BLaER1 (cell line): Measurements from ENCODE around the gene TMCC2.

ENCODE experiments used
- H3K27ac ChIP-seq: shearing (Covaris generic); formaldehyde crosslinking; 2 replicates; pipeline ENCODE4 v1.8.1; 2022
- H3K27me3 ChIP-seq: shearing (Covaris generic); formaldehyde crosslinking; 2 replicates; pipeline ENCODE4 v1.8.1; 2022
- H3K36me3 ChIP-seq: shearing (Covaris generic); formaldehyde crosslinking; 2 replicates; pipeline ENCODE4 v1.8.1; 2022
- H3K4me1 ChIP-seq: shearing (Covaris generic); formaldehyde crosslinking; 2 replicates; pipeline ENCODE4 v1.8.1; 2022
- H3K4me2 ChIP-seq: shearing (Covaris generic); formaldehyde crosslinking; 2 replicates; pipeline ENCODE4 v1.8.1; 2022
- H3K4me3 ChIP-seq: shearing (Covaris generic); formaldehyde crosslinking; 2 replicates; pipeline ENCODE4 v1.8.1; 2022
- H3K9ac ChIP-seq: shearing (Covaris generic); formaldehyde crosslinking; 2 replicates; pipeline ENCODE4 v1.8.1; 2022
- H3K9me3 ChIP-seq: shearing (Covaris generic); formaldehyde crosslinking; 2 replicates; pipeline ENCODE4 v1.8.1; 2022
- H4K20me1 ChIP-seq: shearing (Covaris generic); formaldehyde crosslinking; 2 replicates; pipeline ENCODE4 v1.8.1; 2022
- Cebpa-rat ChIP-seq: shearing (Covaris generic); IDR thresholded peaks from 2 replicates; pipeline ENCODE4 v1.8.1; 2022

TMCC2 gene

GRCh38 chr1:205189131-205189530 is 38.6 kb upstream of the TMCC2 start:
- Histone ChIP-seq H3K27me3 (no peaks in the 10 kb centered on the region), H3K36me3 (no peaks in the 10 kb centered on the region; the same call in none of the 2 replicates), H3K4me3 (no peak overlapping the region), H3K4me1 (peaks cover 20% of the 10 kb centered on the region), H3K9me3 (no peaks in the 10 kb centered on the region), H3K27ac (no peak overlapping the region), H4K20me1 (peaks cover 100% of the 10 kb centered on the region), H3K4me2 (no peak overlapping the region), H3K9ac (no peak overlapping the region)
- TF ChIP-seq Cebpa-rat: no peak

GRCh38 chr1:205190845-205191577 is 36.7 kb upstream of the TMCC2 start:
- no peaks in the 10 kb centered on the region; the same call in none of the 2 replicates for H3K36me3 ChIP-seq
- H3K27me3 ChIP-seq: no peaks in the 10 kb centered on the region
- 0 out of 2 replicates have a peak, but pooled peaks cover 13% of the 10 kb centered on the region for H3K4me1 ChIP-seq
- no peak overlapping the region for H3K4me3 ChIP-seq
- peaks cover 99% of the 10 kb centered on the region for H4K20me1 ChIP-seq
- no peak overlapping the region for H3K4me2 ChIP-seq
- no peaks in the 10 kb centered on the region for H3K9me3 ChIP-seq
- no peak for TF ChIP-seq Cebpa-rat
- no peak overlapping the region for H3K27ac ChIP-seq
- no peak overlapping the region for H3K9ac ChIP-seq

- Histone ChIP-seq H3K36me3 (no peaks in the 10 kb centered on the region; the same call in none of the 2 replicates), H3K9me3 (no peaks in the 10 kb centered on the region), H3K27ac (no peak overlapping the region), H3K4me2 (no peak overlapping the region), H3K4me3 (no peak overlapping the region), H3K27me3 (no peaks in the 10 kb centered on the region), H3K4me1 (0 out of 2 replicates have a peak, but pooled peaks cover 7% of the 10 kb centered on the region), H4K20me1 (peaks cover 99% of the 10 kb centered on the region), H3K9ac (no peak overlapping the region)
- TF ChIP-seq Cebpa-rat: no peak
Observed at GRCh38 chr1:205191622-205192021, 36.1 kb upstream of the TMCC2 start.

GRCh38 chr1:205192287-205192686 is 35.5 kb upstream of the TMCC2 start:
- Histone ChIP-seq H3K4me1 (0 out of 2 replicates have a peak, but pooled peaks cover 5% of the 10 kb centered on the region), H3K36me3 (no peaks in the 10 kb centered on the region; the same call in none of the 2 replicates), H3K4me2 (no peak overlapping the region), H3K9ac (no peak overlapping the region), H3K27me3 (no peaks in the 10 kb centered on the region), H4K20me1 (peaks cover 99% of the 10 kb centered on the region), H3K27ac (no peak overlapping the region), H3K9me3 (no peaks in the 10 kb centered on the region), H3K4me3 (no peak overlapping the region)
- no peak for TF ChIP-seq Cebpa-rat

GRCh38 chr1:205199090-205199930 is 28.4 kb upstream of the TMCC2 start:
- no peak overlapping the region for H3K4me3 ChIP-seq
- no peak overlapping the region for H3K4me2 ChIP-seq
- H3K36me3 ChIP-seq: no peaks in the 10 kb centered on the region
- no peak overlapping the region for H3K27ac ChIP-seq
- TF ChIP-seq Cebpa-rat: no peak
- H3K4me1 ChIP-seq: no peaks in the 10 kb centered on the region
- H3K9ac ChIP-seq: no peak overlapping the region
- no peaks in the 10 kb centered on the region for H3K9me3 ChIP-seq
- no peaks in the 10 kb centered on the region for H3K27me3 ChIP-seq
- peaks cover 96% of the 10 kb centered on the region for H4K20me1 ChIP-seq

GRCh38 chr1:205199931-205200299 is 27.8 kb upstream of the TMCC2 start:
- Histone ChIP-seq H3K9ac (no peak overlapping the region), H3K9me3 (no peaks in the 10 kb centered on the region), H3K27me3 (no peaks in the 10 kb centered on the region), H3K4me3 (no peak overlapping the region), H3K4me2 (no peak overlapping the region), H3K4me1 (no peaks in the 10 kb centered on the region), H3K27ac (no peak overlapping the region), H3K36me3 (no peaks in the 10 kb centered on the region), H4K20me1 (peaks cover 96% of the 10 kb centered on the region)
- TF ChIP-seq Cebpa-rat: no peak

- no peak for TF ChIP-seq Cebpa-rat
- H3K27ac ChIP-seq: no peak overlapping the region
- H3K9ac ChIP-seq: no peak overlapping the region
- H3K36me3 ChIP-seq: no peaks in the 10 kb centered on the region
- no peak overlapping the region for H3K4me2 ChIP-seq
- no peak overlapping the region for H3K4me3 ChIP-seq
- H3K4me1 ChIP-seq: 0 out of 2 replicates have a peak, but pooled peaks cover under 1% of the 10 kb centered on the region
- no peaks in the 10 kb centered on the region for H3K27me3 ChIP-seq
- H4K20me1 ChIP-seq: peaks cover 97% of the 10 kb centered on the region
- no peaks in the 10 kb centered on the region for H3K9me3 ChIP-seq
Observed at GRCh38 chr1:205204552-205204951, 23.2 kb upstream of the TMCC2 start.

- no peak for TF ChIP-seq Cebpa-rat
Observed at GRCh38 chr1:205205055-205205454, 22.7 kb upstream of the TMCC2 start.

GRCh38 chr1:205208811-205209210 is 18.9 kb upstream of the TMCC2 start:
- Histone ChIP-seq H3K4me2 (no peak overlapping the region), H3K9ac (no peak overlapping the region), H3K36me3 (no peaks in the 10 kb centered on the region)

More at GRCh38 chr1:205205055-205205454, 22.7 kb upstream of the TMCC2 start:
- Histone ChIP-seq H3K4me3 (no peak overlapping the region), H3K36me3 (no peaks in the 10 kb centered on the region), H3K27me3 (no peaks in the 10 kb centered on the region; the same call in 1 of the 2 replicates), H3K9me3 (no peaks in the 10 kb centered on the region), H4K20me1 (peaks cover 97% of the 10 kb centered on the region), H3K4me2 (no peak overlapping the region), H3K27ac (no peak overlapping the region), H3K9ac (no peak overlapping the region), H3K4me1 (peaks cover 6% of the 10 kb centered on the region)

GRCh38 chr1:205210756-205211168 is 17.0 kb upstream of the TMCC2 start:
- H3K36me3 ChIP-seq: no peaks in the 10 kb centered on the region
- peak overlapping the region; percentile 93 for H3K4me2 ChIP-seq
- H3K9me3 ChIP-seq: no peaks in the 10 kb centered on the region
- TF ChIP-seq Cebpa-rat: no peak
- peak overlapping the region; percentile 87 for H3K9ac ChIP-seq
- peaks cover 46% of the 10 kb centered on the region for H4K20me1 ChIP-seq
- peaks cover 19% of the 10 kb centered on the region for H3K4me1 ChIP-seq
- H3K27ac ChIP-seq: peak overlapping the region; percentile 82
- H3K27me3 ChIP-seq: no peaks in the 10 kb centered on the region; the same call in 1 of the 2 replicates
- peak overlapping the region; percentile 97 for H3K4me3 ChIP-seq

More at GRCh38 chr1:205208811-205209210, 18.9 kb upstream of the TMCC2 start:
- Histone ChIP-seq H3K9me3 (no peaks in the 10 kb centered on the region), H4K20me1 (peaks cover 66% of the 10 kb centered on the region), H3K27ac (no peak overlapping the region), H3K27me3 (no peaks in the 10 kb centered on the region; the same call in 1 of the 2 replicates), H3K4me1 (peaks cover 19% of the 10 kb centered on the region), H3K4me3 (no peak overlapping the region)
- TF ChIP-seq Cebpa-rat: no peak
